ENCODE results near the gene PIP4K2C.
A peak's percentile ranks its signal among the peaks of the same experiment; 100 is the strongest.
"Not testable (repeated sequence)": the region's sequence is repeated elsewhere in the genome, so short reads cannot be mapped to it uniquely, and the experiment has no call there.

The PIP4K2C gene

GRCh38 chr12:57560516-57560915 lies 30.5 kb upstream of the PIP4K2C start:
- no peak for DNase-seq

GRCh38 chr12:57561117-57561516 lies 29.9 kb upstream of the PIP4K2C start:
- DNase-seq, result not testable (repeated sequence)

GRCh38 chr12:57563358-57563757 lies 27.6 kb upstream of the PIP4K2C start:
- DNase-seq, result no peak

GRCh38 chr12:57564178-57564740 lies 26.7 kb upstream of the PIP4K2C start:
- DNase-seq, result no peak

- DNase-seq, result no peak
Observed at GRCh38 chr12:57568838-57569237, 22.2 kb upstream of the PIP4K2C start.

- DNase-seq, result no peak
Observed at GRCh38 chr12:57569858-57570257, 21.1 kb upstream of the PIP4K2C start.

GRCh38 chr12:57570438-57570837 lies 20.6 kb upstream of the PIP4K2C start:
- DNase-seq, result not testable (repeated sequence)

- no peak for DNase-seq
Observed at GRCh38 chr12:57571926-57572762, 18.8 kb upstream of the PIP4K2C start.

- no peak for DNase-seq
Observed at GRCh38 chr12:57574795-57575194, 16.2 kb upstream of the PIP4K2C start.

- DNase-seq, result no peak
Observed at GRCh38 chr12:57575771-57576612, 15.0 kb upstream of the PIP4K2C start.

GRCh38 chr12:57576613-57577160 lies 14.3 kb upstream of the PIP4K2C start:
- DNase-seq, result no peak

- DNase-seq, result no peak
Observed at GRCh38 chr12:57577981-57578758, 12.8 kb upstream of the PIP4K2C start.

GRCh38 chr12:57579011-57579410 lies 12.0 kb upstream of the PIP4K2C start:
- no peak for DNase-seq

GRCh38 chr12:57579677-57580465 lies 11.1 kb upstream of the PIP4K2C start:
- no peak for DNase-seq

GRCh38 chr12:57580466-57580795 lies 10.6 kb upstream of the PIP4K2C start:
- DNase-seq, result no peak

- no peak for DNase-seq
Observed at GRCh38 chr12:57581802-57582201, 9.2 kb upstream of the PIP4K2C start.

- no peak for DNase-seq
Observed at GRCh38 chr12:57582440-57582839, 8.6 kb upstream of the PIP4K2C start.

- DNase-seq, result peak; percentile 87
Observed at GRCh38 chr12:57583008-57583831, 7.8 kb upstream of the PIP4K2C start.

- DNase-seq, result no peak
Observed at GRCh38 chr12:57584050-57584449, 6.9 kb upstream of the PIP4K2C start.

- no peak for DNase-seq
Observed at GRCh38 chr12:57584690-57585089, 6.3 kb upstream of the PIP4K2C start.

- no peak for DNase-seq
Observed at GRCh38 chr12:57585156-57585555, 5.8 kb upstream of the PIP4K2C start.
